Measurements from ENCODE around the gene EXOC4. TPM values are rescaled to one million over a fixed set of nuclear protein-coding genes. Genes with fewer than 3 reads are reported as not detected.

Gene EXOC4
- total RNA-seq, 1 donor from 2014 or later = 94.0 TPM

GRCh38 chr7:133428876-133429275, 176.0 kb downstream of the EXOC4 start:
- no peaks in the 10 kb centered on the region for H3K9me3 Mint-ChIP-seq (ENCODE audit: unreplicated experiment)
- no peak for DNase-seq (ENCODE audit: low spot score)
- H3K4me1 Mint-ChIP-seq (ENCODE audit: unreplicated experiment) = no peaks in the 10 kb centered on the region
- H3K36me3 Mint-ChIP-seq (ENCODE audit: low read depth, unreplicated experiment) = no peaks in the 10 kb centered on the region
- H3K4me3 Mint-ChIP-seq (ENCODE audit: unreplicated experiment) = no peak overlapping the region
- H3K27ac Mint-ChIP-seq (ENCODE audit: unreplicated experiment) = no peak overlapping the region
- TF ChIP-seq, protein P1, sequence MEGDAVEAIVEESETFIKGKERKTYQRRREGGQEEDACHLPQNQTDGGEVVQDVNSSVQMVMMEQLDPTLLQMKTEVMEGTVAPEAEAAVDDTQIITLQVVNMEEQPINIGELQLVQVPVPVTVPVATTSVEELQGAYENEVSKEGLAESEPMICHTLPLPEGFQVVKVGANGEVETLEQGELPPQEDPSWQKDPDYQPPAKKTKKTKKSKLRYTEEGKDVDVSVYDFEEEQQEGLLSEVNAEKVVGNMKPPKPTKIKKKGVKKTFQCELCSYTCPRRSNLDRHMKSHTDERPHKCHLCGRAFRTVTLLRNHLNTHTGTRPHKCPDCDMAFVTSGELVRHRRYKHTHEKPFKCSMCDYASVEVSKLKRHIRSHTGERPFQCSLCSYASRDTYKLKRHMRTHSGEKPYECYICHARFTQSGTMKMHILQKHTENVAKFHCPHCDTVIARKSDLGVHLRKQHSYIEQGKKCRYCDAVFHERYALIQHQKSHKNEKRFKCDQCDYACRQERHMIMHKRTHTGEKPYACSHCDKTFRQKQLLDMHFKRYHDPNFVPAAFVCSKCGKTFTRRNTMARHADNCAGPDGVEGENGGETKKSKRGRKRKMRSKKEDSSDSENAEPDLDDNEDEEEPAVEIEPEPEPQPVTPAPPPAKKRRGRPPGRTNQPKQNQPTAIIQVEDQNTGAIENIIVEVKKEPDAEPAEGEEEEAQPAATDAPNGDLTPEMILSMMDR (IDR thresholded peaks at IDR 0.05; ENCODE audit: unreplicated experiment) = no peak
- peaks cover 2% of the 10 kb centered on the region for H3K27me3 Mint-ChIP-seq (ENCODE audit: unreplicated experiment)

- H3K27me3 Mint-ChIP-seq (ENCODE audit: unreplicated experiment) = peaks cover 2% of the 10 kb centered on the region
- no peak for DNase-seq (ENCODE audit: low spot score)
- no peak overlapping the region for H3K27ac Mint-ChIP-seq (ENCODE audit: unreplicated experiment)
- no peak overlapping the region for H3K4me3 Mint-ChIP-seq (ENCODE audit: unreplicated experiment)
- H3K9me3 Mint-ChIP-seq (ENCODE audit: unreplicated experiment) = no peaks in the 10 kb centered on the region
- no peaks in the 10 kb centered on the region for H3K4me1 Mint-ChIP-seq (ENCODE audit: unreplicated experiment)
- TF ChIP-seq, protein P1 (IDR thresholded peaks at IDR 0.05; ENCODE audit: unreplicated experiment) = no peak
- H3K36me3 Mint-ChIP-seq (ENCODE audit: low read depth, unreplicated experiment) = no peaks in the 10 kb centered on the region
Measured at GRCh38 chr7:133429371-133429770, 176.5 kb downstream of the EXOC4 start.

GRCh38 chr7:133431134-133431724, 178.4 kb downstream of the EXOC4 start:
- H3K36me3 Mint-ChIP-seq (ENCODE audit: low read depth, unreplicated experiment) = no peaks in the 10 kb centered on the region
- H3K27ac Mint-ChIP-seq (ENCODE audit: unreplicated experiment) = no peak overlapping the region
- no peak for DNase-seq (ENCODE audit: low spot score)
- no peaks in the 10 kb centered on the region for H3K4me1 Mint-ChIP-seq (ENCODE audit: unreplicated experiment)
- no peak overlapping the region for H3K4me3 Mint-ChIP-seq (ENCODE audit: unreplicated experiment)
- no peaks in the 10 kb centered on the region for H3K9me3 Mint-ChIP-seq (ENCODE audit: unreplicated experiment)
- TF ChIP-seq, protein P1 (IDR thresholded peaks at IDR 0.05; ENCODE audit: unreplicated experiment) = no peak
- H3K27me3 Mint-ChIP-seq (ENCODE audit: unreplicated experiment) = peaks cover 2% of the 10 kb centered on the region

DNA sequence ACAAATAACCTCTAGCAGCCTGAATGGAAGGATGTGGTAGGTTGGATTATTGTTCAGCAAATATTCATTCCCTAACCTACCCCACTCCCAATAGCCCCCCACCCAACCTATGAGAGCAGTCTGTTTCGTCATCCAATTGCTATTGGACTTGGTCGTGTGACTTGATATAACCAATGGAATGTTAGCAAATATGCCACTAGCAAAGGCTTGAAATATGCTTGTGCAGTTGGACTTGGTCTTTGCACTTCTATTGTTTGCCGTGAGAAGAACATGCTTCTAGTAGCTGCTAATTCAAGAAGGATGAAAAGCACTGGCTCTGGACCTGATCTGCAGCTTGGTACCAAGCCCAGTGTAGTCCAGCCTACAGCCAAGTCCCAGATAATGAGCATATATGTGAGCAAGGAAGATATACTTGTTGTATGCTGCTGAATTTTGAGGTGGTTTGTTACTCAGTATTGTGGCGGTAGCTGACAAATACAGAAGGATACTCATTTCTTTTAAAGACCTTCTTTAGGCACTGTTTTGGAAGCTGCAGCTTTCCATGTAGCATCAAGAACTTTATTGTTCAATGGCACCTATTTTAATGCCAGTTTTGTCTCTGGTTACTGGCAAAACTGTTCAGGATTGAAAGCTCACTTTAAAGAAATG, 180.4 kb downstream of the EXOC4 start:
- H3K36me3 Mint-ChIP-seq (ENCODE audit: low read depth, unreplicated experiment) = no peaks in the 10 kb centered on the region

More for the DNA sequence above, 180.4 kb downstream of the EXOC4 start:
- H3K4me1 Mint-ChIP-seq (ENCODE audit: unreplicated experiment) = no peaks in the 10 kb centered on the region
- no peak overlapping the region for H3K27ac Mint-ChIP-seq (ENCODE audit: unreplicated experiment)
- H3K4me3 Mint-ChIP-seq (ENCODE audit: unreplicated experiment) = no peak overlapping the region
- no peak for DNase-seq (ENCODE audit: low spot score)
- peaks cover 2% of the 10 kb centered on the region for H3K27me3 Mint-ChIP-seq (ENCODE audit: unreplicated experiment)
- no peaks in the 10 kb centered on the region for H3K9me3 Mint-ChIP-seq (ENCODE audit: unreplicated experiment)
- TF ChIP-seq, protein P1 (IDR thresholded peaks at IDR 0.05; ENCODE audit: unreplicated experiment) = no peak
